ENCODE measurements around the gene POU2F1. TPM values are rescaled to one million over a fixed set of nuclear protein-coding genes. Genes with fewer than 3 reads are reported as not detected.

POU2F1 gene
- total and polyA plus RNA-seq, 2 donors (not counting 3 experiments of a cell fraction or from before 2014, with no cell fraction given), result 6.0 to 12.9 TPM

GRCh38 chr1:167219194-167219593 lies 1.5 kb upstream of the POU2F1 start:
- H3K9ac ChIP-seq (replicated peaks; ENCODE audit: extremely low read depth, insufficient read depth, low read length), result peak overlapping the region; percentile 79
- no peaks in the 10 kb centered on the region for H3K9me1 ChIP-seq (replicated peaks; ENCODE audit: control insufficient read depth, extremely low read depth, insufficient read depth, low read length)
- ChIA-PET CTCF (interaction anchor here (1.4 to 2.2 kb wide), 6 partner anchors 14 to 315 kb away, joined by 4 to 28 read pairs (median 14); no protein-coding TSS in a partner anchor), POLR2A (no interaction called here)
- H3K36me3 ChIP-seq (ENCODE audit: control insufficient read depth in 2 of 2, extremely low read depth in 1 of 2, insufficient read depth in 2 of 2, low read length in 2 of 2), result no peaks in the 10 kb centered on the region
- FAIRE-seq (peak; percentile 67), DNase-seq (ENCODE audit: low read depth, low spot score) (no peak)
- H3K79me2 ChIP-seq (ENCODE audit: control insufficient read depth, insufficient read depth, low read length), result peaks cover 26% of the 10 kb centered on the region
- H2AFZ ChIP-seq (ENCODE audit: low read depth, low read length), result peak overlapping the region; percentile 95
- no TSS peak for BruUV-seq (replicated peaks)
- peak overlapping the region; percentile 89 for H3K4me2 ChIP-seq (ENCODE audit: insufficient read depth, low read length)
- intact Hi-C loops (cut with micrococcal nuclease), result no loop called here
- TF ChIP-seq EZH2 (IDR thresholded peaks at IDR 0.05; ENCODE audit: borderline replicate concordance, low read depth, low read length, severe bottlenecking) (peak; percentile 29), MYC (IDR thresholded peaks at IDR 0.05; ENCODE audit: low read depth, low read length) (no peak)
- H4K20me1 ChIP-seq (replicated peaks; ENCODE audit: control insufficient read depth, extremely low read depth, insufficient read depth, low read length), result no peaks in the 10 kb centered on the region
- H3K27me3 ChIP-seq (ENCODE audit: control insufficient read depth in 2 of 2, insufficient read depth in 2 of 2, low read length in 2 of 2), result peaks cover under 1 to 2% of the 10 kb centered on the region in 2 experiments
- H3K27ac ChIP-seq (ENCODE audit: insufficient read depth, low read depth, low read length), result no peak overlapping the region
- dilution Hi-C loops (cut with MboI; ENCODE audit: extremely low pct_ligation_motif_present, low sequenced_read_pairs), result no loop called here
- H3K4me3 ChIP-seq (replicated peaks in 1 of 3; ENCODE audit: insufficient read depth in 1 of 3, low read depth in 1 of 3, low read length in 3 of 3), result peak overlapping the region; percentile 74 to 86 (median 79)
- no peaks in the 10 kb centered on the region for H3K9me3 ChIP-seq (replicated peaks; ENCODE audit: control insufficient read depth, insufficient read depth, low read length)
- H3K4me1 ChIP-seq (ENCODE audit: control insufficient read depth, extremely low read depth, insufficient read depth, low read length), result peaks cover 8% of the 10 kb centered on the region

GRCh38 chr1:167219646-167220536 lies 795 bp upstream of the POU2F1 start:
- peak; percentile 35 for FAIRE-seq
- Histone ChIP-seq H4K20me1 (replicated peaks; ENCODE audit: control insufficient read depth, extremely low read depth, insufficient read depth, low read length) (no peaks in the 10 kb centered on the region), H3K79me2 (ENCODE audit: control insufficient read depth, insufficient read depth, low read length) (peaks cover 31% of the 10 kb centered on the region), H3K36me3 (ENCODE audit: control insufficient read depth in 2 of 2, extremely low read depth in 1 of 2, insufficient read depth in 2 of 2, low read length in 2 of 2) (no peaks in the 10 kb centered on the region), H2AFZ (ENCODE audit: low read depth, low read length) (peak overlapping the region; percentile 95), H3K4me3 (replicated peaks in 1 of 3; ENCODE audit: insufficient read depth in 1 of 3, low read depth in 1 of 3, low read length in 3 of 3) (peak overlapping the region; percentile 74 to 86 (median 79)), H3K27ac (ENCODE audit: insufficient read depth, low read depth, low read length) (peak overlapping the region; percentile 9), H3K4me2 (ENCODE audit: insufficient read depth, low read length) (peak overlapping the region; percentile 89), H3K9ac (replicated peaks; ENCODE audit: extremely low read depth, insufficient read depth, low read length) (peak overlapping the region; percentile 79), H3K9me1 (replicated peaks; ENCODE audit: control insufficient read depth, extremely low read depth, insufficient read depth, low read length) (no peaks in the 10 kb centered on the region), H3K27me3 (ENCODE audit: control insufficient read depth in 2 of 2, insufficient read depth in 2 of 2, low read length in 2 of 2) (peaks cover 0 to 1% of the 10 kb centered on the region in 2 experiments), H3K9me3 (replicated peaks; ENCODE audit: control insufficient read depth, insufficient read depth, low read length) (no peaks in the 10 kb centered on the region), H3K4me1 (ENCODE audit: control insufficient read depth, extremely low read depth, insufficient read depth, low read length) (peaks cover 8% of the 10 kb centered on the region)
- peak; percentile 84 for DNase-seq (ENCODE audit: low read depth, low spot score)
- TF ChIP-seq FOS (IDR thresholded peaks at IDR 0.05; ENCODE audit: borderline replicate concordance, insufficient read depth, low read length) (no peak), MYC (IDR thresholded peaks at IDR 0.05; ENCODE audit: low read depth, low read length) (no peak), GATA2 (IDR thresholded peaks at IDR 0.05; ENCODE audit: insufficient read depth, insufficient read length, low read depth, low read length) (no peak), POLR2A (IDR thresholded peaks at IDR 0.05; ENCODE audit: low read depth, low read length) (peak; percentile 48), JUN (IDR thresholded peaks at IDR 0.05; ENCODE audit: borderline replicate concordance, insufficient read depth, insufficient read length, low read depth) (no peak), EZH2 (IDR thresholded peaks at IDR 0.05; ENCODE audit: borderline replicate concordance, low read depth, low read length, severe bottlenecking) (no peak), CTCF (IDR thresholded peaks at IDR 0.05; ENCODE audit: extremely low read depth in 1 of 2, insufficient read depth in 1 of 2, low read depth in 1 of 2, low read length in 2 of 2) (peak in 1 of 2 donors; percentile 4), POLR2AphosphoS5 (IDR thresholded peaks at IDR 0.05; ENCODE audit: insufficient read depth, low read depth, low read length) (peak; percentile 41), MAX (IDR thresholded peaks at IDR 0.05; ENCODE audit: insufficient read depth, insufficient read length) (peak; percentile 31)
- POLR2A ChIA-PET, result interaction anchor here (0.5 to 0.9 kb wide), 9 partner anchors 10 to 344 kb away, joined by 3 to 9 read pairs (median 4); partner anchors contain the start of genes CREG1 and TADA1
- BruUV-seq (replicated peaks), result TSS peak; percentile 90
- intact Hi-C loops (cut with micrococcal nuclease) (loop anchor here (1.0 to 5.0 kb wide), 7 partner anchors 154 to 503 kb away; partner anchors contain the start of genes CREG1 and TADA1), dilution Hi-C loops (cut with MboI; ENCODE audit: extremely low pct_ligation_motif_present, low sequenced_read_pairs) (no loop called here)
- CTCF ChIA-PET, result interaction anchor here (0.5 to 2.2 kb wide), 42 partner anchors 9 to 1522 kb away, joined by 3 to 28 read pairs (median 4); partner anchors contain the start of genes ALDH9A1, CREG1, POGK and TADA1
